Activated CD4-positive, alpha-beta T cell treated with anti-CD3 and anti-CD28 coated beads, Interleukin-2, amount 50 U/mL, for 48 hours (primary cell): Measurements from ENCODE around the gene PTPRN2.
"Not testable (repeated sequence)": the region's sequence is repeated elsewhere in the genome, so short reads cannot be mapped to it uniquely, and the experiment has no call there.

Experiments
- DNase-seq, 2 experiments: peaks; one replicate each; pipeline ENCODE4 v3.0.0-alpha.2; 2020

Gene PTPRN2

GRCh38 chr7:158315326-158315725, 272.3 kb downstream of the PTPRN2 start:
- DNase-seq, result no peak

- DNase-seq, result no peak
These were observed 273.2 kb downstream of the PTPRN2 start for GRCh38 chr7:158314394-158314793.

- DNase-seq, result no peak
These were observed 273.7 kb downstream of the PTPRN2 start for GRCh38 chr7:158313931-158314330.

GRCh38 chr7:158312789-158313188, 274.8 kb downstream of the PTPRN2 start:
- no peak for DNase-seq

- DNase-seq, result no peak
These were observed 275.8 kb downstream of the PTPRN2 start for GRCh38 chr7:158311791-158312190.

- no peak for DNase-seq
These were observed 276.5 kb downstream of the PTPRN2 start for GRCh38 chr7:158310924-158311666.

- no peak for DNase-seq
These were observed 277.5 kb downstream of the PTPRN2 start for GRCh38 chr7:158309868-158310763.

- no peak for DNase-seq
These were observed 279.6 kb downstream of the PTPRN2 start for GRCh38 chr7:158308001-158308400.

GRCh38 chr7:158304072-158304471, 283.6 kb downstream of the PTPRN2 start:
- DNase-seq, result not testable (repeated sequence)

GRCh38 chr7:158303121-158303520, 284.5 kb downstream of the PTPRN2 start:
- DNase-seq, result no peak

GRCh38 chr7:158302274-158303070, 285.2 kb downstream of the PTPRN2 start:
- DNase-seq, result no peak

- DNase-seq, result no peak
These were observed 286.4 kb downstream of the PTPRN2 start for GRCh38 chr7:158301207-158301606.

- no peak for DNase-seq
These were observed 287.2 kb downstream of the PTPRN2 start for GRCh38 chr7:158300427-158300826.

- DNase-seq, result no peak
These were observed 288.0 kb downstream of the PTPRN2 start for GRCh38 chr7:158299607-158300006.

GRCh38 chr7:158296798-158297104, 290.9 kb downstream of the PTPRN2 start:
- no peak for DNase-seq

- DNase-seq, result no peak
These were observed 291.4 kb downstream of the PTPRN2 start for GRCh38 chr7:158295966-158296797.

- not testable (repeated sequence) for DNase-seq
These were observed 293.0 kb downstream of the PTPRN2 start for GRCh38 chr7:158294468-158295215.

GRCh38 chr7:158292948-158293347, 294.7 kb downstream of the PTPRN2 start:
- DNase-seq, result no peak

GRCh38 chr7:158291998-158292397, 295.6 kb downstream of the PTPRN2 start:
- DNase-seq, result no peak

GRCh38 chr7:158289761-158290523, 297.7 kb downstream of the PTPRN2 start:
- no peak for DNase-seq

- DNase-seq, result no peak
These were observed 298.4 kb downstream of the PTPRN2 start for GRCh38 chr7:158289231-158289630.
